Amniotic stem cell (primary cell): ENCODE results near the gene ARHGDIG.

Source experiments
- DNase-seq: peaks from one replicate; lab custom pipeline; 2025; lab: John Stamatoyannopoulos, UW

The ARHGDIG gene

GRCh38 chr16:280991-281659 lies 734 bp downstream of the ARHGDIG start:
- DNase-seq, result no peak

GRCh38 chr16:281660-282255 lies 1.4 kb downstream of the ARHGDIG start:
- DNase-seq, result no peak

GRCh38 chr16:282491-282890 lies 2.1 kb downstream of the ARHGDIG start:
- no peak for DNase-seq

GRCh38 chr16:283033-283805 lies 2.8 kb downstream of the ARHGDIG start, which contains the start of gene PDIA2:
Gene PDIA2 (plus strand): TSS chr16:283164. CDS start chr16:283170, 6 bp downstream.
- no peak for DNase-seq

GRCh38 chr16:284204-285120 lies 4.1 kb downstream of the ARHGDIG start:
- DNase-seq, result no peak

GRCh38 chr16:285146-286055 lies 5.0 kb downstream of the ARHGDIG start:
- no peak for DNase-seq

- no peak for DNase-seq
Observed at GRCh38 chr16:286491-287297, 6.3 kb downstream of the ARHGDIG start.

GRCh38 chr16:287298-287811 lies 7.0 kb downstream of the ARHGDIG start:
- no peak for DNase-seq

- no peak for DNase-seq
Observed at GRCh38 chr16:287981-288920, 7.9 kb downstream of the ARHGDIG start.

GRCh38 chr16:289395-289997 lies 9.1 kb downstream of the ARHGDIG start:
- no peak for DNase-seq

- no peak for DNase-seq
Observed at GRCh38 chr16:290015-290680, 9.8 kb downstream of the ARHGDIG start.

- DNase-seq, result no peak
Observed at GRCh38 chr16:290681-291405, 10.5 kb downstream of the ARHGDIG start.

- DNase-seq, result no peak
Observed at GRCh38 chr16:291539-291938, 11.1 kb downstream of the ARHGDIG start.

GRCh38 chr16:293043-293775 lies 12.8 kb downstream of the ARHGDIG start:
- no peak for DNase-seq

- no peak for DNase-seq
Observed at GRCh38 chr16:296276-296675, 15.9 kb downstream of the ARHGDIG start.

- DNase-seq, result no peak
Observed at GRCh38 chr16:296806-297510, 16.6 kb downstream of the ARHGDIG start.
